ENCODE data around the gene ELMOD2.
"Not testable (repeated sequence)": the region's sequence is repeated elsewhere in the genome, so short reads cannot be mapped to it uniquely, and the experiment has no call there.

ELMOD2 gene

GRCh38 chr4:140523857-140524742 lies at the start of gene ELMOD2:
Gene ELMOD2, plus strand, starts transcription at chr4:140524168. Its CDS starts 1,261 bp downstream, at chr4:140525429.
- peak; percentile 86 for TF ChIP-seq CTCF (IDR thresholded peaks at IDR 0.05; ENCODE audit: extremely low read depth, missing control alignments)
- peak; percentile 98 for DNase-seq (ENCODE audit: low spot score)

- no peak for DNase-seq (ENCODE audit: low spot score)
- no peak for TF ChIP-seq CTCF (IDR thresholded peaks at IDR 0.05; ENCODE audit: extremely low read depth, missing control alignments)
These were observed 40.5 kb upstream of the ELMOD2 start for GRCh38 chr4:140483445-140483844.

- no peak for DNase-seq (ENCODE audit: low spot score)
- no peak for TF ChIP-seq CTCF (IDR thresholded peaks at IDR 0.05; ENCODE audit: extremely low read depth, missing control alignments)
These were observed 38.0 kb upstream of the ELMOD2 start for GRCh38 chr4:140485939-140486338.

- no peak for DNase-seq (ENCODE audit: low spot score)
- TF ChIP-seq CTCF (IDR thresholded peaks at IDR 0.05; ENCODE audit: extremely low read depth, missing control alignments) = no peak
These were observed 26.6 kb upstream of the ELMOD2 start for GRCh38 chr4:140497405-140497746.

- TF ChIP-seq CTCF (IDR thresholded peaks at IDR 0.05; ENCODE audit: extremely low read depth, missing control alignments) = no peak
- no peak for DNase-seq (ENCODE audit: low spot score)
These were observed 26.0 kb upstream of the ELMOD2 start, which contains the start of gene MGAT4D for GRCh38 chr4:140497747-140498636. Gene MGAT4D, minus strand, starts transcription at chr4:140498293. Its CDS starts 71 bp downstream, at chr4:140498222.

- no peak for DNase-seq (ENCODE audit: low spot score)
- TF ChIP-seq CTCF (IDR thresholded peaks at IDR 0.05; ENCODE audit: extremely low read depth, missing control alignments) = no peak
These were observed 24.6 kb upstream of the ELMOD2 start for GRCh38 chr4:140499391-140499790.

GRCh38 chr4:140504261-140504660 lies 19.7 kb upstream of the ELMOD2 start:
- no peak for TF ChIP-seq CTCF (IDR thresholded peaks at IDR 0.05; ENCODE audit: extremely low read depth, missing control alignments)
- DNase-seq (ENCODE audit: low spot score) = no peak

- not testable (repeated sequence) for DNase-seq (ENCODE audit: low spot score)
These were observed 10.2 kb upstream of the ELMOD2 start for GRCh38 chr4:140513765-140514164.
